HG03064 (cell line): Measurements from ENCODE around the gene DCTN4.
"Not testable (repeated sequence)": the region's sequence is repeated elsewhere in the genome, so short reads cannot be mapped to it uniquely, and the experiment has no call there.

Experiments used
- ATAC-seq: cut with Tn5 transposase; IDR thresholded peaks from one replicate; pipeline ENCODE4 v1.9.1; 2021; ENCODE audit warnings: low read depth; ENCODE audit not compliant: unreplicated experiment

DCTN4 gene

DNA sequence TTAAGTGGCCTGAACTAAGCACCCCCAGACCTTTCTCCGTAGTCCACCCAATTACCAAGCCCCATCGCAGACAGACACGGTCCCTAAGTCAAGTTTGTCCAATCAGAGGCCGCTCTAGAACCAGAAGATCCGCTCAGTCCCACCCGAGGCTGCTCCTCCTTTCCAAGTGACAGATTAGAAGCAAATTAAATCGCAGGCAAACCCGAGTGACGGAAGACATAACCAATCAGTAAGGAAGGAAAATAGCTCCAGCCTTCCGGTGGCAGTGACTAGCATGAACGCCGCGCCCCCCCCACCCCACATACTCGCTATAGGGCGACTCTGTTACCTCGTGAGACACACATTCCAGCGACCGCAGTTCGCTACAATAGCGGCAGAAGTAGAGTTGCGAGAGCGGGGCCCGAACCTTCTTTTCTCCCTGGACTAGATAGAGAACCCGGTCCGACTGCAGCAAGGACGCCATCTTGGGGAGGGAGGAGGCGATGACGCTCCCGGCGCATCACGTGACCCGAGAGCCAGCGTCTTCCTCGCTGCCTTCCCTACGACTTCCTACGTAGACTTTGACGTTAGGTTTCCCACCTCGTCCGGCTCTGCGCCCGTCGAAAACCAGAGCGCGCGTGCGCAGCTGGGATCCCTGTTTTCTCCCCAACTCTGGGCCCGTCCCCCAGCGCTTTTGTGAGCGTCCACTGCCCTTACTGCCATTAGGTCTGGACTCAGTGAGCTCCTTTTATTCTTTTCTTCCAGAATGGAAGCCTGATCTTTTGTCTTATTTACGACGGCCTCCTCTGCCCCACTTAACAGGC, at the start of gene DCTN4:
DCTN4 (minus strand) TSS at position 487 of the 803 bp plus-strand sequence; CDS start at position 463, 24 bp downstream.
- ATAC-seq, result peak; percentile 95

DNA sequence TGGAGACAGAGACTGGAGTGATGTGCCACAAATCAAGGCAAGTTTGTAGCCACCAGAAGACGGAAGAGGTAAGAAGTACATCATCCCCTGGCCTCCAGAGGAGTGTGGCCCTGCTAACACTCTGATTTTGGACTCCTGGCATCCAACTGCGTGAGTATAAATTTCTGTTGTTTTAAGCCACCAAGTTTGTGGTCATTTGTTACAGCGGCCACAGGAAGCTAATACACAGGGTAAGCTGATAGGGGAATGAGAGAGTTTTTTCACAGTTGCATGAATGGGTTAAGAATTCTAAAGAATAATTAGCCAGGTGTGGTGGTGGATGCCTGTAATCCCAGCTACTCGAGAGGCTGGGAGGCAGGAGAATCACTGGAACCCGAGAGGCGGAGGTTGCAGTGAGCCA, 45.6 kb upstream of the DCTN4 start:
- ATAC-seq, result no peak

DNA sequence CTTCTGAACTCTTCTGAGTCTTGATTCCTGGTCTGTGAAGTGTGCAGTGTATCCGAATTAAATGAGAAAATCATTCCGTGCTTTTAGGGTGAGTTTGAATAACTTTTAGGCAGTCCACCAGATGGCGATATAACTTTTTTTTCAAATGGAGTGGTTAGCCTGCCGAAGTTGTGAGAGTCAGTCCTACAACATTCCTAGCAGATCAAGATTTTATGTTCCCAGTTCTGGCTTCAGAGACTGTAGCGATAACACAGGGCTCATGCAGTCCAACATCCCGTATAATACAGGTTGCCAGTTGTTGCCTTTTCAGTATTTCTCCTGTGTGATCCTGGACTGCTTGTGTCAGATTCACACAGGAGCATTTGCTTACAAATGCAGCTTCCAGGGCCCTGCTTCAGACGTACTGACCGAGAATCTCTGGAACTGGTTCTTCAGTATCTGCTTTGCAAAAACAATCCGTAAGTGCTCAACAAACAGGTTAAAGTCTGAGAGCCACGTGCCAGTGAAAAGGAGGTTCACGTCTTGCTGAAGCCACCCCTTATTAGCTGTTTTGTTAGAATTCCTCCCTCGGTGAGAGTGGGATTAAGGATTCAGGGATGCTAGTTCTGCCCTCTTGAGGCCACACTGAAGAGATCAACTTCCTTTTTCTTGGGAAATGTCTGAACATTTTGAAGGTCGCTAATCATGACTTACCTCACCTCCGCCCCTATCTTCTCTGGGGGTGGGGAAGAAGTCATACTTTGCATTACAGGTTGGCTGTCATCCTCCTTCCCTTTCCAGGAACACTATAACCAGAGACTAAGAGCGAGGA, 42.5 kb upstream of the DCTN4 start:
- ATAC-seq, result peak; percentile 67

DNA sequence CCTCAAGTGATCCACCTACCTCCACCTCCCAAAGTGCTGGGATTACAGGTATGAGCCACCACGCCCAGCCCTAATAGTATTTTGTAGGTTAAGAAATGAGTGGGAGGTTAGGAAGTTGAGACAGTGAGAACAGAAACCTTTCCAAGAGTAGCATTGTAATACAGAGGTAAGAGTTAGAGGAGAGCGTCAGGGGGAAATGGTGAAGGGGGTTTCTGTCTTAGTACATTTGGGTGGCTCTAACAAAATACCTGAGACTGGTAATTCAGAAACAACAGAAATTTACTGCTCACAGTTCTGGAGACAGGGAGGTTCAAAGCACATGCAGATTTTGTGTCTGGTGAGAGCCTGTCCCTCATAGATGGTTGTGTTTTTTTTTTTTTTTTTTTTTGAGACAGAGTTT, 38.6 kb upstream of the DCTN4 start:
- ATAC-seq, result no peak

DNA sequence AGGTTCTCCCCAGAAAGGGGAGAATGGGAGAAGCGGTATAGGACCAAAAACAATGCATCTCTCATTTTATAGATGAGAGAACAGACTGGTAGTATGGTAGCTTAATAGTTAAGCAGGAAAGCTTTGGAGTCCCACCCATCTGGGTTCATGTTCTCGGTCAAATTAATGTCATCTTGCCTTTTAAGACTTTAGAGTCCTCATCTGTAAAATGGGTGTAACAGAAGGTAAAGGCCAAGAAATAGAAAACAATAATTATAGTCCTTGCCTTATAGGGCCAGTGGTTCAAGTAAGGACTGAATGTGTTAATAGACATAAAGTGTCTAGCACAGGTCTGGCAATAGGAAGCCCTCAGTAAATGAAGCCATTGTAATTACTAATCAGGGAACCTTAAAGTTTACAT, 36.1 kb upstream of the DCTN4 start:
- ATAC-seq, result no peak

DNA sequence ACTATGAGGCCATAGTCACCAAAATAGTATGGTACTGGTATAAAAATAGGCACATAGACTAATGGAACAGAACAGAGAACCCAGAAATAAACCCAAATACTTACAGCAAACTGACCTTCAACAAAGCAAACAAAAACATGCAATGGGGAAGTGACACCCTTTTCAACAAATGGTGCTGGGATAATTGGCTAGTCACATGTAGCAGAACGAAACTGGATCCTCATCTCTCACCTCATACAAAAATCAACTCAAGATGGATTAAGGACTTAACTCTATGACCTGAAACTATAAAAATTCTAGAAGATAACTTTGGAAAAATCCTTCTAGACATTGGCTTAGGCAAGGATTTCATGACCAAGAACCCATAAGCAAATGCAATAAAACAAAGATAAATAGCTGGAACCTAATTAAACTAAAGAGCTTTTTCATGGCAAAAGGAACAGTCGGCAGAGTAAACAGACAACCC, 34.6 kb upstream of the DCTN4 start:
- ATAC-seq, result not testable (repeated sequence)

DNA sequence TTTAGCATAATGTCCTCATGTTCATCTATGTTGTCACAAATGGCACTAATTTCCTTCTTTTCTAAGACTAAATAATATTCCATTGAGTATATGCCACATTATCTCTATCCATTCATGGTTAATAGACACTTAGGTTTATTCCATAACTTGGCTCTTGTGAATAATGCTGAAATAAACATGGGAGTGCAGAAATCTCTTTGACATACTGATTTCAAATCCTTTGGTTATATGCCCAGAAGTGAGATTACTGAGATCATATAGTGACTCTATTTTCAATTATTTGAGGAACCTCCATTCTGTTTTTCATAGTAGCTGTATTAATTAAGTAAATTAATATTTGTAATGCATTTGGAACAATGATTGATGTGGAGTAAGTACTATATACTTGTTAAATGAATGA, 32.7 kb upstream of the DCTN4 start:
- ATAC-seq, result no peak

DNA sequence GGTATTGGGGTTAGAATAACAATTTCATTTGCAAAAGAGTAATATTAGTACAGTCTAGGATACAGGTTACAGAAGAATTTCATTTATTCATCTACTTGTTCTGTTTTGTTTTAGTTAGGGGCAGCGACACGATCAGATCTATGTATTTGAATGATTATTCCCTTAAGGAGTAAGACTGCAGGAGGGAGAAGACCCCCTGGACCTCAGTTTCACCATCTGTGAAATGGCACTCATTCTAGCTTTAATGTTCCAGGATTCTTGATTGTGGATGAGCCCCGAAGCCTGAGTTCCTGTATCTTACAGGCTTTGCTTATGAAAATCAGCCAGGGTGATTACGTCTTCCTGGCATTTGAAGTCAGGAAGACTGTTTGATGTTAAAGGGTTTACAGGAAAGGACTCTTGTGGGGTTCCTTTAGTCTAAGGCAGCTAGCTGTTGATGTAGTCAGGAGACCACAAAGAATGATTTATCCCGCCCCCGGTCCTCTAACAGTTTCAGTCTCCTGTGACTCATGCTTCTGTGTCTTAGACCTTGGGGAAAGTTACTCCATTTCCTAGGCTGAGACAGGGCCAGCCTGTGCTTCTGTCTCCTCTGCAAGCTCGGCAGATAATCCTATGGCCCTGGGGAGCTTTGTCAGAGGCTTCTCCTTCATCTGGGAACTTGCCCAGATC, 31.3 kb upstream of the DCTN4 start:
- ATAC-seq, result peak; percentile 84

DNA sequence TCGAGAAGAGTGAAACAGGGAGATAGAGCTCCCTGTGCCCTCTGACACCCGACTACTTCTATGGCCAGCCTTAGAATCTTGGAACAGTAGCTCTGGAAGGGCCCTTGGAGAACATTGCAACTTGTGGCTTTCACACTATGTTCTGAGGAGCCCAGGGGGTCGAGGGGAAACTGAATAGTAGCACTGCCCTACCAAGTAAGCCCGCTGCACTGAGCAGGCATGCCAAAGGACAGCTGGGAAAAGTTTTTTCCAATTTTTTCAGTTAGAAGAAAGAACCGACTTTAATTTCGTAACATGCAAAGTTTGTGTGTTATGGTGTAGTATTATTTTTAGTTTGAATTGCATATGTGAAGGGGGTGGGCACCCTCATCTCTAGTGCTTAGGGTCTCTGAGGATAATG, 30.6 kb upstream of the DCTN4 start:
- no peak for ATAC-seq

DNA sequence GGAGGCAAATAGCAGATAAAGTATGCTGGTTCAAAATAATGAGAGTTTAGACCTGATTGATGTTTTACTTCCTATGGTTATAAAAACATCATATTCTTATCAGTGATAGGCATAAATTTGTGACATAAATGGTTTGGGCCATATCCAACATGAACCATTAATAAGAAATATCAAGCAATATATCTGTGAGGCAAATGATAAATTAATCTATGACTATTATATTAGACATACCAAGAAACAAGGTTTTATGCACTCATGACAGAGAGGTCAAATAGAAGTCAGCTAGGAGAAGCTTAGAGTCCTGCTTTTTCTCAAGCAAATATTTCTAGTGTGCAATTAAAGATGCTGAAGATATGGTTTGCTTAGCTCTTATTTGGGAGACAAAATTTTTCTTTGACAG, 30.2 kb upstream of the DCTN4 start:
- ATAC-seq, result no peak

DNA sequence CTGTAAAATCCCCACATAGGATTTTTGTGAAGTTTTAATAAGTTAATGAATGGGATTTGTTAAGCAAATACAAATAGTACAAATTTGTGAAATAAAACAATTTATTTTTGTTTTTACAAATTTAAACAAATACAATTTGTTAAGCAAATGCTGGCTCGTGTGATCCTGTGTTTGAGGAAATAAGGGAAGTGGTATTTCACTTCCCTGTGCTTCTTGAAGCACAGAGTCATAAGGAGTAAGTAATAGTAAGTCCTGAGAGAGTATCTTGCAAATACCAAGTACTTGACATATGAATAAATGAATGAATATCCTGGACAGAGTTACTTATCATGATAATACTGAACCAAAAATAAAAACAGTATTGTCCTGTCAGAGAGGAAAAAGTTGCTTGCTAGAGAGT, 28.8 kb upstream of the DCTN4 start:
- no peak for ATAC-seq

DNA sequence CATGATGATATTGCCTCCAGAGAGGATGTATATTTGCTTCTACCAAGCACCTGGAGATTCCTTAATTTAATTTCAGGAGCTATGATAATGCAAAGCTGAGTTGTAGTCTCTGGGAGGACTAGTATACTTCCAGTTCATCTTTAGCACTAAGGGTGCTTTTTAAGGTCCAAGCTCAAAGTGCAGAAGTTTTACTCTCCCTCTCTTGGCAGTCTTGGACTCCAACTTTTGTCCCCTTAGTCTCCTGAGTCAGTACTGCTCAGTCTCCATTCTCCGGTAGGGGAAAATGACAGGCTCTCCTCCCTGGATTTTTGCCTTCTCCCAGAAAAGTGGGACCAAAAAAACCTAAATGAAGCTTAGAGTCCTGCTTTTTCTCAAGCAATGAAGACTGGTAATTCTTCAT, 28.1 kb upstream of the DCTN4 start:
- no peak for ATAC-seq

DNA sequence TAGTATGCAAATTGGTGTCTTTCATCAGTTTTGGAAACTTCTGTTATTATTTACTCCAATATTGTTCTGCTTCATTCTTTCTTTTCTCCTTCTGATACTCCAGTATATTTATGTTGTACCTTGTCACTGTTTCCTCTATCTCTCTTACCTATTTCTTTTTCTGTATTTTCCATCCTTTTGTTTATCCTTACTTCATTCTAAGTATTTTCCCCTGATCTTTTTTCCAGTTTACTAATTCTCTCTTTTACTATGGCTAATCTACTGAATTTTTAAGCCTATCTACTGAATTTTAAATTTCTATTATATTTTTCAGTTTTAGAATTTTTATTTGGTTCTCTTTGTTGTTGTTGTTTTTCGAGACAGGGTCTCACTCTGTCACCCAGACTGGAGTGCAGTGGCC, 27.1 kb upstream of the DCTN4 start:
- ATAC-seq, result no peak

DNA sequence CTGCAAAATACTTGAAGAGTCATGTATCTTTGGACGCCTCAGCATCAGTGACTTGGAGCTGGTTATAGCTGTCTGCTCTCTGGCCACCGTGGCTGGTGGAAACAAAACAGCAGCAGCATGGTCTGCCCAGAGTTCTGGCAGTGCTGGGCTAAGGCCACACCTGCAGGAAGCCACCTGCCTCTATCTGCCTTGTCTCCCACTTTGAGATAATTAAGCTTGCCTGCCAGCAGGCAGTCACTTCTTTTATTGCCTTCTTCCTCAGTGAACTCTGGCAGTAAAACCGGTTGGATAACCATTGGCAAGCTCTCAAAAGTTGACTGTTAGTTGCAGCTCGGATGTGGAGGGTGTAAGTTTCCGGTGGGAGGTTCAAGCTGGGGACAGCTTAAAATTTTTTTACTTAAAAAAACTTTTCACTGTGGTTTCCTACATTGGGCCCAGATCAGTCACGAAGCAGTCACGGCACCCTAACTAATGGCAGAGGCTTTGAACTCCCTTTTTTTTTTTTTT, 24.7 kb upstream of the DCTN4 start:
- ATAC-seq, result peak; percentile 44

DNA sequence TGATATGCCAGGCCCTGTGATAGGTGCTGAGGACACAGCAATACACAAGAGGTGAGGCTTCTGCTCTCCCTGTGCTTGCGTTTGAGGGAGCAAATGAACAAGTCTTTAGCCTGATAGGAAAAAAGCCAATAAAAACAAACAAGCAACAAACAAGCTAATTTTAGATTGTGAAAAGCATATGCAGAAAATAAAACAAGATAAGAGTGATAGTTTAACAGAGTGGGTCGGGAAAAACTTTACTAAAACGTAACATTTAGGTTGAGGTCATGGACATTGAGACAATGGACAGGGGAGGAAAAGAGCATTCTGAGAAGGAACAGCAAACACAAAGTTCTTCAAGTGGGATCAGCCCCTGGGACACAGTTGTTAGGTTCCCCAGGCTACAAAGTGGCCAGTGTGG, 24.0 kb upstream of the DCTN4 start:
- no peak for ATAC-seq

DNA sequence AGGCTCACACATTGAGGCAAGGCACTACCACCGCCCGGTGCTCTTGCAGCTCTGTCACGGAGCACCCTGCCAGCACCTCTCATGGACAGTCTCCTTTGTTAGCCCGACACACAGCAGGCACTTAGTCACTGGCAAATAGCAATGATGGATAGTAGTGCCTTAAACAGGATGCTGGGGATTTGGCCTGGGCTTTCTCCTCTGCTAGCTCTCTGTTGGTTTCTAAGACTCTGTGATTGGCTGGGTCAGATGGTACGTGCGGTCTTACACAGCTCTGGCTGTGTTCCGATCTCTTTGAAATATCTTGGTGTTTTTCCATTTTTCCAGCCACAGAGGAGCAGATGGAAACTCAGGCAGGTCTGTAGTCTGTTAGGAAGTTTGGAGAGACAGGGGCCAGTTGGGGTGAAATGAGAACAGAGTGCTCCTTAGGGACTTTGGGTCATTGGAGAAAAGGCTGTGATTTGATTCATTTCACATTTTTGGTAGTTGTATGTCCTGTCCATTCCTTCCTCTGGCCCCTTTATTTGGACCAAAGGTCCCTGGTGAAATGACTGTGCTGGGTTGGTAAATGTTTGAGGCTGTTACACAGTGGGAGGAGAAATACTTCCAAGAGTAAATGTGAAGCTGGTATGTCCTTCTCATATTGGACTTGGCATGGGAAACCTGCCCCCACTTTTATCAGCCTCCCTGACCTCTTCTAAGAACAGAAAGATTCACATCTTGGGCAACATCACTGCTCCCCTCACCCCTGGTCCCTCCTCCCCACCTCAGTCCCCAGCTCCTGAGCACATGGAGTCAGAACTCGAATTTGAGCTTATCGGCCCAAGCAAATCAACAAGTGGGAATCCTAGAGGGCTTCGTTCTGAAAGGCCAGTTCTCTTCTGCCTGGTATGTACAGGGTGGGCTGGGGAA, 23.1 kb upstream of the DCTN4 start:
- ATAC-seq, result no peak

DNA sequence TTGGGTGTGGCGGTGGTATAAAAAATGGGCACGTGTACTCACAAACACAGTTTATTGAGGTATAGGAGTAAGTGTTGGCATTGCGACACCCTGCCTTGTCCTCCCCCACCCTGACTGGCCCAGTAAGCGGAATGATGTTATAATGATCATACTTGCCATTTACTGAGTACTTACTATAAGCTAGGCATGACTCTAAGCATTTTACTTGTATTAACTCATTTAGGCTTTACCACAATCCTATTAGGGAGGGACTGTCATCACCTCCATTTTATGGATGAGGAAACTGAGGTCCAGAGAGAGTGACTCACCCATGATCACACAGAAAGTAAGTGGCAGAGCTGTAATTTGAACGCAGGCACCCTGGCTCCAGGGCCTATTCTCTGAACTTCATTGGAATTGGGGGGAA, 22.0 kb upstream of the DCTN4 start:
- ATAC-seq, result no peak

DNA sequence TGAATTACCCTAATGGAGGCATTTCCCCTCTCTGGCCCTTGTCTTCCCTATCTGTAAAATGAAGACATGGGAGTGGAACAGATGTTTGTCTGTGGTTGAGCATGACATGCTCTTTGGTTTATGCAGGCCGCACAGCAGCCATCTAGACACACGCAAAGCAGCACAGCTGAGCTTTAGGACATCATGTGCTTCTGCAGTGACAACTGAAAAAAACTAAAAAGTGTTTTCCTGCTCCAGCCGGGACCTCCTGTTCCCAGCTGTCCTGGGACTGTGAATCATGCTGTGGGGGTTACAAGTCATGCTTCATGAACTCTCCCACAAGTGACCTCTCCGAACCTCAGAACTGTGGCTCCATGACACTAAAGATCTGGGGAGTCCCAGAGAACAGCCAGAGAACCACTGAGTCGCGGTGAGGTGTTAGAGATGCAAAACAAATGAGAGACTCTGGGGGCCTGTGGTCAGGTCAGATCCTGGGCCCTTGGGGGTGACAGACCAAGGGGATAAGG, 21.4 kb upstream of the DCTN4 start:
- ATAC-seq, result peak; percentile 53

DNA sequence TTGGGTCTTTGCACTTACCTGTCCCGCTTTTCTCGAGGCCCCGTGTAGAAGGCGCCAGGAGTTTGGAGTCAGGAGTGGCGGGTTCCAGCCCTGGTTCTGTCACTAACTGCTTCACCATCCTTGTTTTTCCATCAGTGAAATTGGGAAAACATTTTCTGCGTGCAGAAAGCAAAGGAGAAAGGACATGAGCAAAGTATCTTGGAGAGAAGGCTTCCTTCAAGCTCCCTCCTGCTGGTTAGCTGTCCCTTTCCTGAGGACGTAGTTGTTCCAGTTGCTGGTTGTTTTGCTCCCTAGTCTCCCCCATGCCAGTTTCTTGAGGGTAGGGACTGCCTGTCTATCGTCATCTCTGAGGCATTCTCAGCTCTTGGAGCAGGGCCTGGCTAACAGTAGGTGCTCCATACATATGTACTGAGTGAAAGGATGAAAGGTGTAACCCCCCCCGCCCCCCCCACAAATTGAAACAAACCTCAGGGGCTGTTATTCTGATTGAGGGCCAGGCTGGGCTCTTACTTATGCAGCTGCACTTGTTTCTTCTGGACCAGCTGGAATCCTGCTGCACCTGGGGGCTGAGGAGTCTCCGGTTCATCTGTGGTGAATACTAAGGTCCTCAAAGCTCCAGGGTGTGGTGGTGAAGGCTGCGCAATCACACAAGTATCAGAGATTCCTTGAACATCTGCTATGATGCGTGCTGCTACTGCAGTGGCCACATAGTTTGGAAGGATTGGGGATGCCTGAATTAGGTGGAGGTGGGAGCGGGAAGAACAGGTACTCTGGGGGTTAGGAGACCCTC, 20.8 kb upstream of the DCTN4 start:
- no peak for ATAC-seq
